WTC11 (cell line): ENCODE data around the gene MTURN. TPM values are rescaled to one million over a fixed set of nuclear protein-coding genes. Genes with fewer than 3 reads are reported as not detected.

Experiments
- ATAC-seq: fragments of 200-7000 bp; cut with Tn5 transposase; 2 replicates; pipeline ENCODE4 v1.10.0; 2021; ENCODE audit warnings: mild to moderate bottlenecking, moderate library complexity
- CTCF ChIA-PET: fragments of 300-600 bp; sonication (Branson Sonifier 250); formaldehyde crosslinking; loops from one replicate; lab custom pipeline; 2021; ENCODE audit warnings: antibody characterized with exemption; lab: Charles Lee
- POLR2A ChIA-PET: fragments of 350-600 bp; sonication (Branson Sonifier 250); formaldehyde crosslinking; loops from one replicate; lab custom pipeline; 2021; ENCODE audit warnings: antibody characterized with exemption; lab: Charles Lee
- DNase-seq: peaks from one replicate; pipeline ENCODE4 v3.0.0; 2021; ENCODE audit warnings: low spot score
- H3K27ac Mint-ChIP-seq: 2 replicates; pipeline ENCODE4 v1.8.0; 2021; ENCODE audit warnings: mixed read lengths
- H3K27me3 Mint-ChIP-seq: 2 replicates; pipeline ENCODE4 v1.8.0; 2021; ENCODE audit warnings: low read depth, mild to moderate bottlenecking, moderate library complexity, mixed read lengths
- H3K36me3 Mint-ChIP-seq: 2 replicates; pipeline ENCODE4 v1.8.0; 2021; ENCODE audit warnings: mixed read lengths
- H3K4me1 Mint-ChIP-seq: 2 replicates; pipeline ENCODE4 v1.8.0; 2022; ENCODE audit warnings: mixed read lengths
- H3K4me3 Mint-ChIP-seq: 2 replicates; pipeline ENCODE4 v1.8.0; 2021; ENCODE audit warnings: mild to moderate bottlenecking, moderate library complexity, mixed read lengths
- H3K9me3 Mint-ChIP-seq: 2 replicates; pipeline ENCODE4 v1.8.0; 2021; ENCODE audit warnings: mixed read lengths
- AR ChIP-seq: fragments of 250-450 bp; sonication (Bioruptor Pico); IDR thresholded peaks from 2 replicates; pipeline ENCODE4 v1.9.0; 2021; ENCODE audit warnings: mild to moderate bottlenecking
- CDX4 ChIP-seq: fragments of 250-450 bp; sonication (Bioruptor Pico); IDR thresholded peaks from 2 replicates; pipeline ENCODE4 v1.9.0; 2021; ENCODE audit warnings: moderate library complexity, mild to moderate bottlenecking, inconsistent platforms, borderline replicate concordance
- ETV6 ChIP-seq: sonication (generic); formaldehyde crosslinking; IDR thresholded peaks from 2 replicates; pipeline ENCODE4 v1.8.1; 2022; ENCODE audit warnings: mild to moderate bottlenecking, missing genetic modification reagents
- GABPB1 ChIP-seq: sonication (generic); formaldehyde crosslinking; IDR thresholded peaks from 2 replicates; pipeline ENCODE4 v1.8.1; 2023; ENCODE audit warnings: mild to moderate bottlenecking, missing genetic modification reagents
- JUN ChIP-seq: sonication (generic); formaldehyde crosslinking; IDR thresholded peaks from 2 replicates; pipeline ENCODE4 v1.8.0; 2023; ENCODE audit warnings: mild to moderate bottlenecking, missing genetic modification reagents
- KAT7 ChIP-seq: sonication (generic); formaldehyde crosslinking; IDR thresholded peaks from 2 replicates; pipeline ENCODE4 v1.8.1; 2023; ENCODE audit warnings: missing genetic modification reagents, mild to moderate bottlenecking, borderline replicate concordance
- MLX ChIP-seq: sonication (generic); formaldehyde crosslinking; IDR thresholded peaks from 2 replicates; pipeline ENCODE4 v1.8.1; 2023; ENCODE audit warnings: mild to moderate bottlenecking, missing genetic modification reagents, moderate library complexity
- NFYB ChIP-seq: sonication (generic); formaldehyde crosslinking; conservative IDR thresholded peaks from 2 replicates; pipeline ENCODE4 v1.8.0; 2022; ENCODE audit warnings: low read depth, missing genetic modification reagents
- NR2C2 ChIP-seq: sonication (generic); formaldehyde crosslinking; IDR thresholded peaks from 2 replicates; pipeline ENCODE4 v1.8.0; 2022; ENCODE audit warnings: mild to moderate bottlenecking, missing genetic modification reagents
- OVOL2 ChIP-seq: fragments of 250-450 bp; sonication (Bioruptor Pico); IDR thresholded peaks from 2 replicates; pipeline ENCODE4 v1.9.0; 2021; ENCODE audit warnings: mild to moderate bottlenecking, borderline replicate concordance
- PREB ChIP-seq: sonication (generic); formaldehyde crosslinking; IDR thresholded peaks from 2 replicates; pipeline ENCODE4 v1.8.1; 2022; ENCODE audit warnings: mild to moderate bottlenecking, missing genetic modification reagents, moderate library complexity, borderline replicate concordance
- RELA ChIP-seq: sonication (generic); formaldehyde crosslinking; IDR thresholded peaks from 2 replicates; pipeline ENCODE4 v1.8.1; 2022; ENCODE audit warnings: missing genetic modification reagents, mild to moderate bottlenecking, borderline replicate concordance
- RORB ChIP-seq: fragments of 250-450 bp; sonication (Bioruptor Pico); IDR thresholded peaks from 2 replicates; pipeline ENCODE4 v1.9.0; 2021; ENCODE audit warnings: mild to moderate bottlenecking
- TCF7 ChIP-seq: sonication (generic); formaldehyde crosslinking; IDR thresholded peaks from 2 replicates; pipeline ENCODE4 v1.8.0; 2022; ENCODE audit warnings: mild to moderate bottlenecking, low read depth, missing genetic modification reagents, moderate library complexity
- TEAD1 ChIP-seq: sonication (generic); formaldehyde crosslinking; IDR thresholded peaks from 2 replicates; pipeline ENCODE4 v1.8.0; 2022; ENCODE audit warnings: mild to moderate bottlenecking, missing genetic modification reagents
- USF1 ChIP-seq: sonication (generic); formaldehyde crosslinking; IDR thresholded peaks from 2 replicates; pipeline ENCODE4 v1.8.0; 2022; ENCODE audit warnings: mild to moderate bottlenecking, missing genetic modification reagents
- ZBTB43 ChIP-seq: sonication (generic); formaldehyde crosslinking; IDR thresholded peaks from 2 replicates; pipeline ENCODE4 v1.8.1; 2023; ENCODE audit warnings: mild to moderate bottlenecking, missing genetic modification reagents
- ZNF219 ChIP-seq: sonication (generic); formaldehyde crosslinking; IDR thresholded peaks from 2 replicates; pipeline ENCODE4 v1.8.0; 2023; ENCODE audit warnings: missing genetic modification reagents, mild to moderate bottlenecking, borderline replicate concordance
- ZNF423 ChIP-seq: fragments of 250-450 bp; sonication (Bioruptor Pico); IDR thresholded peaks from 2 replicates; pipeline ENCODE4 v2.1.2; 2022; ENCODE audit warnings: mild to moderate bottlenecking, moderate library complexity
- ZNF425 ChIP-seq: fragments of 250-450 bp; sonication (Bioruptor Pico); conservative IDR thresholded peaks from 2 replicates; pipeline ENCODE4 v1.9.0; 2021; ENCODE audit warnings: mild to moderate bottlenecking
- ZNF532 ChIP-seq: fragments of 250-450 bp; sonication (Bioruptor Pico); IDR thresholded peaks from 2 replicates; pipeline ENCODE4 v1.9.0; 2021; ENCODE audit warnings: mild to moderate bottlenecking, borderline replicate concordance
- total RNA-seq: library from RNA; stranded (reverse); gene quantifications from 3 replicates; pipeline ENCODE4 v1.2.3, GENCODE V29; 2021

MTURN gene
- total RNA-seq, 1 experiment from 2014 or later: 5.0 TPM

GRCh38 chr7:30140456-30140855 lies 5.7 kb downstream of the MTURN start (continued):
- TF ChIP-seq ZNF532 (CRISPR knock-in tag) (no peak), AR (no peak), GABPB1 (CRISPR knock-in tag) (no peak), USF1 (CRISPR knock-in tag) (no peak), CDX4 (no peak), KAT7 (CRISPR knock-in tag) (no peak), ZBTB43 (CRISPR knock-in tag) (no peak), TCF7 (CRISPR knock-in tag) (no peak), NFYB (CRISPR knock-in tag) (no peak)

GRCh38 chr7:30142710-30143109 lies 7.9 kb downstream of the MTURN start:
- Mint-ChIP-seq H3K4me3 (no peak overlapping the region), H3K27ac (no peak overlapping the region), H3K9me3 (no peaks in the 10 kb centered on the region), H3K27me3 (peaks cover 9% of the 10 kb centered on the region), H3K36me3 (no peaks in the 10 kb centered on the region), H3K4me1 (0 out of 2 replicates have a peak, but pooled peaks cover 3% of the 10 kb centered on the region)
- ChIA-PET POLR2A (no interaction called here), CTCF (interaction anchor here (0.6 kb wide), 1 partner anchor 201 kb away, joined by 3 read pairs; no protein-coding TSS in a partner anchor)
- ATAC-seq (no peak), DNase-seq (no peak)
- TF ChIP-seq ZNF219 (CRISPR knock-in tag) (no peak), NR2C2 (no peak), MLX (CRISPR knock-in tag) (no peak), OVOL2 (CRISPR knock-in tag) (no peak), ETV6 (CRISPR knock-in tag) (no peak), RELA (CRISPR knock-in tag) (no peak), ZNF423 (CRISPR knock-in tag) (no peak), JUN (no peak), RORB (no peak), ZNF425 (CRISPR knock-in tag) (no peak), TEAD1 (CRISPR knock-in tag) (no peak), PREB (CRISPR knock-in tag) (no peak)
